Adrenal gland (tissue), 5 donors: ENCODE results near the gene SP3.

Experiments
- CTCF ChIP-seq, 6 experiments: fragments of 450-650 bp in 4 of 6; fragments of 200-600 bp in 2 of 6; sonication (generic) in 1 of 6; IDR thresholded peaks; 1 replicate in 5 of 6; 2 replicates in 1 of 6; pipeline versions ENCODE4 v1.5.1 to v1.8.0; 2016 to 2021; ENCODE audit warnings: antibody characterized with exemption in 6 of 6, mild to moderate bottlenecking in 2 of 6, moderate library complexity in 1 of 6
- POLR2A ChIP-seq, 2 donors: fragments of 450-650 bp; IDR thresholded peaks; one replicate each; pipeline ENCODE4 v1.6.1; 2017; ENCODE audit warnings: antibody characterized with exemption in 2 of 2, mild to moderate bottlenecking in 2 of 2, moderate library complexity in 1 of 2
- donor health status: DM: no; HTN: no; CAD: no.

DNA sequence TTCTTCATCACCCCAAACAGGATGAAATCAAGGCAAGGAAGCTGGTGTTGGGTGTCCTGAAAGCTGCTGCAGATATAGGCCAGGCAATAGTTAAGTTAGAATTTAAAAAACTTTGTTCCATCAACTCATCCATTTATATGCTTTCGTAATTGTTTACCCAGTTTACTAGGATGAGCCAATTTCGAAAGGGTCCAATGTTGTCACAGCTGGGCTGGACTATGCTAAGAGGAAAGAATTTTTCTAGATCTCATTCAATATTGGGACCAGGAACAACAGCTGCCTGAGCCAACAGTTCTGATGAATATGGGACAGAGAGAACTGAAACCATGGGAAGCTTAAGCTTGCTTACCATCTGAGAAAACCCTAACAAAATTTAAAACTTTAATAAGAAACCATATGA, 21.6 kb upstream of the SP3 start:
- TF ChIP-seq CTCF (IDR thresholded peaks at IDR 0.05) (no peak), POLR2A (IDR thresholded peaks at IDR 0.05) (no peak)
